PC-3 (cell line): ENCODE measurements around the gene SLC9A9. TPM values are rescaled to one million over a fixed set of nuclear protein-coding genes. Genes with fewer than 3 reads are reported as not detected.

Experiments used
- ATAC-seq: fragments of 200-7000 bp; cut with Tn5 transposase; 2 replicates; pipeline ENCODE4 v1.9.1; 2020; ENCODE audit warnings: mild to moderate bottlenecking, moderate library complexity
- BruUV-seq: library from RNA; stranded (reverse); fragments of 400-500 nt; replicated peaks from 2 replicates; lab custom pipeline; 2021; lab: Mats Ljungman, UMichigan
- CTCF ChIA-PET: fragments of 300-600 bp; sonication (Branson Sonifier 250); formaldehyde crosslinking; loops from one replicate; lab custom pipeline; 2022; ENCODE audit warnings: antibody characterized with exemption; lab: Charles Lee
- POLR2A ChIA-PET: fragments of 300-600 bp; sonication (Branson Sonifier 250); formaldehyde crosslinking; loops from one replicate; lab custom pipeline; 2022; ENCODE audit warnings: antibody characterized with exemption; ENCODE audit not compliant: unreplicated experiment; lab: Charles Lee
- DNase-seq: peaks from one replicate; pipeline ENCODE4 v3.0.0-alpha.2; 2015
- H2AFZ ChIP-seq: fragments of 300-600 bp; sonication (generic); 2 replicates; pipeline ENCODE4 v1.6.0; 2016; ENCODE audit warnings: antibody characterized with exemption, low read length
- H3F3A ChIP-seq: fragments of 300-600 bp; sonication (generic); one replicate; pipeline ENCODE4 v1.6.0; 2017; ENCODE audit warnings: antibody characterized with exemption, low read length, control low read depth, mild to moderate bottlenecking; ENCODE audit not compliant: unreplicated experiment
- H3K27ac ChIP-seq: fragments of 300-600 bp; sonication (generic); 2 replicates; pipeline ENCODE4 v1.5.1; 2016; ENCODE audit warnings: mild to moderate bottlenecking, low read length
- H3K27me3 ChIP-seq: fragments of 300-600 bp; sonication (generic); 2 replicates; pipeline ENCODE4 v1.6.1; 2016; ENCODE audit warnings: low read length, mixed read lengths
- H3K36me3 ChIP-seq: fragments of 300-600 bp; sonication (generic); 2 replicates; pipeline ENCODE4 v1.6.1; 2016; ENCODE audit warnings: low read depth, mixed run types, low read length, mixed read lengths
- H3K4me1 ChIP-seq: fragments of 300-600 bp; sonication (generic); 2 replicates; pipeline ENCODE4 v1.5.1; 2016; ENCODE audit warnings: low read length; ENCODE audit not compliant: insufficient read depth
- H3K4me2 ChIP-seq: fragments of 300-600 bp; sonication (generic); 2 replicates; pipeline ENCODE4 v1.6.0; 2016; ENCODE audit warnings: low read length
- H3K4me3 ChIP-seq: fragments of 300-600 bp; sonication (generic); 2 replicates; pipeline ENCODE4 v1.5.1; 2016; ENCODE audit warnings: mild to moderate bottlenecking, low read length, mixed read lengths
- H3K79me2 ChIP-seq: fragments of 300-600 bp; sonication (generic); 2 replicates; pipeline ENCODE4 v1.6.1; 2017; ENCODE audit warnings: low read length, mixed read lengths
- H3K9ac ChIP-seq: fragments of 300-600 bp; sonication (generic); 2 replicates; pipeline ENCODE4 v1.6.0; 2016; ENCODE audit warnings: mild to moderate bottlenecking, low read length
- H3K9me2 ChIP-seq: fragments of 300-600 bp; sonication (generic); replicated peaks from 2 replicates; pipeline ENCODE4 v1.6.1; 2016; ENCODE audit warnings: mixed run types, low read length, mixed read lengths
- H3K9me3 ChIP-seq: fragments of 300-600 bp; sonication (generic); 2 replicates; pipeline ENCODE4 v1.6.1; 2016; ENCODE audit warnings: low read length, mixed read lengths
- H4K20me1 ChIP-seq: fragments of 300-600 bp; sonication (generic); 2 replicates; pipeline ENCODE4 v1.6.1; 2016; ENCODE audit warnings: low read length, mixed read lengths
- CTCF ChIP-seq: fragments of 300-600 bp; sonication (generic); conservative IDR thresholded peaks from 2 replicates; pipeline ENCODE4 v1.5.1; 2017; ENCODE audit warnings: antibody characterized with exemption, low read depth, mild to moderate bottlenecking, low read length
- EZH2 ChIP-seq: fragments of 300-600 bp; sonication (generic); IDR thresholded peaks from one replicate; pipeline ENCODE4 v1.6.1; 2017; ENCODE audit warnings: antibody characterized with exemption, mild to moderate bottlenecking, low read length; ENCODE audit not compliant: unreplicated experiment
- EZH2phosphoT487 ChIP-seq: fragments of 300-600 bp; sonication (generic); IDR thresholded peaks from 2 replicates; pipeline ENCODE4 v1.6.1; 2018; ENCODE audit warnings: mild to moderate bottlenecking, antibody characterized with exemption, low read length, borderline replicate concordance
- intact Hi-C: fragments of 100-400 bp; cut with micrococcal nuclease; formaldehyde crosslinking; loops from 2 replicates; pipeline ENCODE4 v1.9.0; 2023
- total RNA-seq: library from RNA; depleted of rRNA; stranded (reverse); fragments of >200 nt; gene quantifications from 2 replicates; pipeline ENCODE4 v1.2.3, GENCODE V29; 2014

The SLC9A9 gene
- total RNA-seq, 1 experiment from 2014 or later, result 0.07 TPM

GRCh38 chr3:143727391-143727790 is 120.9 kb downstream of the SLC9A9 start:
- DNase-seq (peak; percentile 18), ATAC-seq (peak; percentile 90)
- H3K36me3 ChIP-seq, result no peaks in the 10 kb centered on the region
- no peaks in the 10 kb centered on the region for H4K20me1 ChIP-seq
- H2AFZ ChIP-seq, result no peak overlapping the region
- no peaks in the 10 kb centered on the region for H3F3A ChIP-seq
- no peak overlapping the region for H3K4me2 ChIP-seq
- intact Hi-C loops, result no loop called here
- H3K4me3 ChIP-seq, result no peak overlapping the region
- POLR2A ChIA-PET, result interaction anchor here (0.7 kb wide), 1 partner anchor 727 kb away, joined by 8 read pairs; no protein-coding TSS in a partner anchor
- no peaks in the 10 kb centered on the region for H3K9me2 ChIP-seq
- CTCF ChIA-PET, result no interaction called here
- no peaks in the 10 kb centered on the region for H3K4me1 ChIP-seq
- no peak overlapping the region for H3K9ac ChIP-seq
- H3K27me3 ChIP-seq, result no peaks in the 10 kb centered on the region
- H3K27ac ChIP-seq, result no peak overlapping the region
- H3K79me2 ChIP-seq, result no peaks in the 10 kb centered on the region
- TF ChIP-seq CTCF (no peak), EZH2phosphoT487 (no peak), EZH2 (no peak)
- BruUV-seq, result no TSS peak
- no peaks in the 10 kb centered on the region for H3K9me3 ChIP-seq

GRCh38 chr3:143726727-143727126 is 121.5 kb downstream of the SLC9A9 start:
- DNase-seq, result no peak
- no TSS peak for BruUV-seq
- H2AFZ ChIP-seq, result no peak overlapping the region
- H3K27ac ChIP-seq, result no peak overlapping the region
- H3F3A ChIP-seq, result no peaks in the 10 kb centered on the region
- H3K9ac ChIP-seq, result no peak overlapping the region
- intact Hi-C loops, result no loop called here
- ChIA-PET CTCF (no interaction called here), POLR2A (no interaction called here)
- no peaks in the 10 kb centered on the region for H3K27me3 ChIP-seq
- no peaks in the 10 kb centered on the region for H3K36me3 ChIP-seq
- no peak for TF ChIP-seq EZH2
- no peak for TF ChIP-seq EZH2phosphoT487
- TF ChIP-seq CTCF, result no peak
- no peaks in the 10 kb centered on the region for H3K4me1 ChIP-seq
- no peak overlapping the region for H3K4me3 ChIP-seq
- H3K79me2 ChIP-seq, result no peaks in the 10 kb centered on the region
- ATAC-seq, result no peak
- H3K9me3 ChIP-seq, result no peaks in the 10 kb centered on the region
- H3K4me2 ChIP-seq, result no peak overlapping the region
- H4K20me1 ChIP-seq, result no peaks in the 10 kb centered on the region
- H3K9me2 ChIP-seq, result no peaks in the 10 kb centered on the region

GRCh38 chr3:143720381-143720780 is 127.9 kb downstream of the SLC9A9 start:
- DNase-seq (no peak), ATAC-seq (no peak)
- H3K4me3 ChIP-seq, result no peak overlapping the region
- BruUV-seq, result no TSS peak
- H3K9ac ChIP-seq, result no peak overlapping the region
- TF ChIP-seq EZH2 (no peak), CTCF (no peak), EZH2phosphoT487 (no peak)
- no peak overlapping the region for H3K4me2 ChIP-seq
- H3K79me2 ChIP-seq, result no peaks in the 10 kb centered on the region
- H3K27me3 ChIP-seq, result no peaks in the 10 kb centered on the region
- H3K9me2 ChIP-seq, result no peaks in the 10 kb centered on the region
- intact Hi-C loops, result no loop called here
- no peaks in the 10 kb centered on the region for H3F3A ChIP-seq
- H3K4me1 ChIP-seq, result no peaks in the 10 kb centered on the region
- no peaks in the 10 kb centered on the region for H4K20me1 ChIP-seq
- POLR2A ChIA-PET, result no interaction called here
- H2AFZ ChIP-seq, result no peak overlapping the region
- no peaks in the 10 kb centered on the region for H3K36me3 ChIP-seq
- H3K9me3 ChIP-seq, result no peaks in the 10 kb centered on the region
- no peak overlapping the region for H3K27ac ChIP-seq
- CTCF ChIA-PET, result no interaction called here
